ENCODE measurements around the gene LMO4. TPM values are rescaled to one million over a fixed set of nuclear protein-coding genes. Genes with fewer than 3 reads are reported as not detected.

LMO4 gene
- total and polyA plus RNA-seq, 2 of the 13 experiments (the other 11 are each of a cell fraction or from before 2014, with no cell fraction given): 19.3 to 49.9 TPM

DNA sequence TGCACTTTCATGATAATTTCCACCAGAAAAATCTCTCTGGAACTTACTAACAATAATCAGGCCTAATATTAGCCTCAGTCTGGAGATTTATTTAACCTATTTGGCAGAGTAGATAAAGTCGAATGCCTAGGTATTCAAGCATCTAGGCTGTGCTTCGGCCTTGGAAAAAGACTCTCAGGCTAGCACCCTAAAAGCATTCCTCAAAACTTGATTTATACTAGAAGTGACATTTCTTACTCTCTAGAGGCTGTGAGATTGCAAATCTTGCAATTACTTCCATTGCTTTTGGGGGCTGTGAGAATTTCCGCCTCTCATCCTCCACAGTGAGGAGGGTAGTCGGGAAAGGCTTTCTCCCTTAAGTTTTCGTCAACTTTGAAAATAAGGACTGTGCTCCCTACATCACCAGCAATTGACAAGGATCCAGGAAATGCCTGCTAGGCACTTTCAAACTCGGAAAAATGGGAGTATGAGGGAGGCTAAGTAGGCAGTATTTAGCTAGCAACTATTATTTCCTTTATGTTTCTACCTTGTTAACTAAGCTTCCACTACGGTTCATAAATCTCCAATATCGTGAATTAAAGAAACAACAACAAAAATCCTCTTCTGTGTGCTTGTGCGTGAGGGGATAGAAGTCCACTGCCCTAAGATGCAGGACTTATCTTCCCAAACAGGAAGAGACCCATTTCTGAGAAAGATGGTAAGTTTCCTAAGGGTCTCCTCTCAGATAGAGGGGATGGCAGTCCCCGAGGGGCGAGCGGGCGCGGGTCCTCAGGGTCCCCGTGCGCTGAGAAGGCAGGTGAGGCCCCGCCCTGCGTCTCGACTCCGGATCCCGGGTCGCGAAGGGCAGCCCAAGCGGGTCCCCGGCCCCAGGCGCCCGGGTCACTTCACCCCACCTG, 1.1 kb upstream of the LMO4 start:
- intact Hi-C loops (cut with micrococcal nuclease; ENCODE audit: unreplicated experiment) (loop anchor here (5.0 kb wide), 2 partner anchors 100 to 1745 kb away; partner anchors contain the start of gene CCN1), in situ Hi-C loops (cut with HindIII; ENCODE audit: extremely low pct_ligation_motif_present, low pct_unique_long_range_greater_than_20kb) (loop anchor here (10.0 to 25.0 kb wide), 2 partner anchors 467 to 635 kb away; no protein-coding TSS in a partner anchor)
- Histone ChIP-seq H3K4me2 (ENCODE audit: low read depth, low read length) (peak overlapping the region; percentile 90), H3K9me3 (ENCODE audit: low read length) (no peaks in the 10 kb centered on the region), H4K20me1 (ENCODE audit: insufficient read depth, low read length) (peaks cover 10% of the 10 kb centered on the region; the same call in 1 of the 2 replicates), H3K4me1 (ENCODE audit: insufficient read depth, low read length) (peaks cover 24% of the 10 kb centered on the region), H3K36me3 (replicated peaks in 1 of 2; ENCODE audit: control insufficient read depth in 1 of 2, insufficient read depth in 2 of 2, low read length in 2 of 2) (no peaks in the 10 kb centered on the region), H2AFZ (ENCODE audit: low read length) (peak overlapping the region; percentile 42), H3K27me3 (ENCODE audit: control insufficient read depth in 1 of 2, insufficient read depth in 2 of 2, low read length in 2 of 2) (peaks cover 0 to 6% of the 10 kb centered on the region in 2 experiments; a peak in 2 of 5 replicates), H3K27ac (ENCODE audit: extremely low read length, insufficient read depth, low read length) (no peak overlapping the region), H3K4me3 (replicated peaks in 1 of 3; ENCODE audit: insufficient read depth in 1 of 3, low read depth in 2 of 3, low read length in 3 of 3) (peak overlapping the region; percentile 69 to 87 (median 80)), H3K79me2 (ENCODE audit: insufficient read depth, low read length) (peaks cover 12% of the 10 kb centered on the region), H3K9ac (ENCODE audit: insufficient read depth, low read depth, low read length) (peak overlapping the region; percentile 65)
- ChIA-PET POLR2A (interaction anchor here (0.6 to 1.9 kb wide), 7 partner anchors 26 to 853 kb away, joined by 3 to 11 read pairs (median 4); no protein-coding TSS in a partner anchor), CTCF (ENCODE audit: low intra/inter-chr PET ratio, low total read pairs) (no interaction called here)
- ATAC-seq (no peak), FAIRE-seq (no peak), DNase-seq (ENCODE audit: low spot score) (no peak)
- TSS peak; percentile 90 for BruUV-seq (replicated peaks)
- WGBS (ENCODE audit: low lambda C conversion rate): 2% methylated on average over 9 of the region's 27 CpGs
- TF ChIP-seq, protein P1, sequence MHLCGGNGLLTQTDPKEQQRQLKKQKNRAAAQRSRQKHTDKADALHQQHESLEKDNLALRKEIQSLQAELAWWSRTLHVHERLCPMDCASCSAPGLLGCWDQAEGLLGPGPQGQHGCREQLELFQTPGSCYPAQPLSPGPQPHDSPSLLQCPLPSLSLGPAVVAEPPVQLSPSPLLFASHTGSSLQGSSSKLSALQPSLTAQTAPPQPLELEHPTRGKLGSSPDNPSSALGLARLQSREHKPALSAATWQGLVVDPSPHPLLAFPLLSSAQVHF (CRISPR knock-in tag; IDR thresholded peaks at IDR 0.05): no peak
- TF ChIP-seq MED8 (CRISPR knock-in tag; IDR thresholded peaks at IDR 0.05; ENCODE audit: insufficient replicate concordance) (no peak), ZNF674 (CRISPR knock-in tag; IDR thresholded peaks at IDR 0.05; ENCODE audit: low read depth) (no peak), ZBTB7A (CRISPR knock-in tag; IDR thresholded peaks at IDR 0.05) (no peak), ZNF788 (CRISPR knock-in tag; IDR thresholded peaks at IDR 0.05; ENCODE audit: borderline replicate concordance) (no peak), ZNF263 (CRISPR knock-in tag; IDR thresholded peaks at IDR 0.05) (peak; percentile 72), AGO1 (IDR thresholded peaks at IDR 0.05; ENCODE audit: low read depth, low read length, poor library complexity, severe bottlenecking) (peak; percentile 28), ZNF274 (CRISPR knock-in tag; IDR thresholded peaks at IDR 0.05) (0 out of 2 replicates have a peak, but pooled peaks have one; percentile 2), HNRNPLL (IDR thresholded peaks at IDR 0.05; ENCODE audit: low read depth, low read length, poor library complexity, severe bottlenecking) (no peak), PHF20 (CRISPR knock-in tag; IDR thresholded peaks at IDR 0.05) (no peak), RAD21 (CRISPR knock-in tag; IDR thresholded peaks at IDR 0.05) (no peak), ZSCAN21 (CRISPR knock-in tag; IDR thresholded peaks at IDR 0.05; ENCODE audit: borderline replicate concordance) (no peak), IRF2 (CRISPR knock-in tag; IDR thresholded peaks at IDR 0.05) (no peak), ZNF10 (CRISPR knock-in tag; IDR thresholded peaks at IDR 0.05; ENCODE audit: borderline replicate concordance, low read depth) (no peak), RARA (CRISPR knock-in tag; IDR thresholded peaks at IDR 0.05) (no peak), PHF5A (CRISPR knock-in tag; IDR thresholded peaks at IDR 0.05; ENCODE audit: low read depth, unreplicated experiment) (no peak), ZNF768 (CRISPR knock-in tag; IDR thresholded peaks at IDR 0.05) (peak; percentile 26; the same call in 1 of the 2 replicates), ZNF253 (CRISPR knock-in tag; IDR thresholded peaks at IDR 0.05; ENCODE audit: borderline replicate concordance) (no peak), ZNF296 (CRISPR knock-in tag; conservative IDR thresholded peaks at IDR 0.05) (no peak), ZNF761 (CRISPR knock-in tag; conservative IDR thresholded peaks at IDR 0.05) (0 out of 2 replicates have a peak, but pooled peaks have one; percentile 14)
- TF ChIP-seq, protein P2, sequence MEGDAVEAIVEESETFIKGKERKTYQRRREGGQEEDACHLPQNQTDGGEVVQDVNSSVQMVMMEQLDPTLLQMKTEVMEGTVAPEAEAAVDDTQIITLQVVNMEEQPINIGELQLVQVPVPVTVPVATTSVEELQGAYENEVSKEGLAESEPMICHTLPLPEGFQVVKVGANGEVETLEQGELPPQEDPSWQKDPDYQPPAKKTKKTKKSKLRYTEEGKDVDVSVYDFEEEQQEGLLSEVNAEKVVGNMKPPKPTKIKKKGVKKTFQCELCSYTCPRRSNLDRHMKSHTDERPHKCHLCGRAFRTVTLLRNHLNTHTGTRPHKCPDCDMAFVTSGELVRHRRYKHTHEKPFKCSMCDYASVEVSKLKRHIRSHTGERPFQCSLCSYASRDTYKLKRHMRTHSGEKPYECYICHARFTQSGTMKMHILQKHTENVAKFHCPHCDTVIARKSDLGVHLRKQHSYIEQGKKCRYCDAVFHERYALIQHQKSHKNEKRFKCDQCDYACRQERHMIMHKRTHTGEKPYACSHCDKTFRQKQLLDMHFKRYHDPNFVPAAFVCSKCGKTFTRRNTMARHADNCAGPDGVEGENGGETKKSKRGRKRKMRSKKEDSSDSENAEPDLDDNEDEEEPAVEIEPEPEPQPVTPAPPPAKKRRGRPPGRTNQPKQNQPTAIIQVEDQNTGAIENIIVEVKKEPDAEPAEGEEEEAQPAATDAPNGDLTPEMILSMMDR (CRISPR knock-in tag; IDR thresholded peaks at IDR 0.05): no peak
- TF ChIP-seq, protein P3, sequence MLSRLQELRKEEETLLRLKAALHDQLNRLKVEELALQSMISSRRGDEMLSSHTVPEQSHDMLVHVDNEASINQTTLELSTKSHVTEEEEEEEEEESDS (CRISPR knock-in tag; IDR thresholded peaks at IDR 0.05; ENCODE audit: borderline replicate concordance): no peak
